ENCODE measurements around the gene ELK3.

The ELK3 gene

DNA sequence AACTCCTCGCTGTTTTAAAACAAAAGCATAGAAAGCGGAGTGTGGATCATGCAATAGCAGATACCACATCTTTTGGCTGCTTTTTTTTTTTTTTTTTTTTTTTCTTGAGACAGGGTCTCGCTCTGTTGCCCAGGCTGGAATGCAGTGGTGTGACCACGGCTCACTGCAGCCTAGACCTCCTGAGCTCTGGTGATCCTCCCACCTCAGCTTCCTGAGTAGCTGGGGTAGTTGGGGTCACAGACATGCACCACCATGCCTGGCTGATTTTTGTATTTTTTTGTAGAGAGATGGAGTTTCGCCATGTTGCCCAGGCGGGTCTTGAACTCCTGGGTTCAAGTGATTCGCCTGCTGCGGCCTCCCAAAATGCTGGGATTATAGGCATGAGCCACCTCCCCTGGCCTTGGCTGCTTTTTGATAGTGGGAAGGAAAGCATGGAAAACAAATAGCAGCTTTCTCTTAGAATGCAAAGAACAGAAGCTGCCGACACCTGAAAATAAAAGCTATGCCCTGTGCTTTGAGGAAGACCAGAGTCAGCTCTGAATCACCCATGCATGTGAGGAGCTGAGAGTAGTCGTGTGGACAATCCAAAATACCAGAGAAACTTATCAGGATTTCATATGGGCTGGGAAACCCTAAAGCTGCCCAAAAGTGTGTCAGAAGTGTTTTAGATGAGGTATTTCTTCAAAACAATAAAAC lies 3.6 kb upstream of the ELK3 start:
- Histone ChIP-seq H3K36me3 (ENCODE audit: insufficient read depth, low read length) (peaks cover 3% of the 10 kb centered on the region), H3K9me3 (replicated peaks; ENCODE audit: low read length) (no peaks in the 10 kb centered on the region), H3K9ac (ENCODE audit: low read depth, low read length) (no peak overlapping the region), H3K27me3 (ENCODE audit: control insufficient read depth, insufficient read depth, low read length) (no peaks in the 10 kb centered on the region), H3K4me3 (ENCODE audit: low read length) (no peak overlapping the region), H3K4me1 (ENCODE audit: control insufficient read depth, insufficient read depth, low read length) (no peaks in the 10 kb centered on the region), H3K4me2 (ENCODE audit: low read length) (no peak overlapping the region)

DNA sequence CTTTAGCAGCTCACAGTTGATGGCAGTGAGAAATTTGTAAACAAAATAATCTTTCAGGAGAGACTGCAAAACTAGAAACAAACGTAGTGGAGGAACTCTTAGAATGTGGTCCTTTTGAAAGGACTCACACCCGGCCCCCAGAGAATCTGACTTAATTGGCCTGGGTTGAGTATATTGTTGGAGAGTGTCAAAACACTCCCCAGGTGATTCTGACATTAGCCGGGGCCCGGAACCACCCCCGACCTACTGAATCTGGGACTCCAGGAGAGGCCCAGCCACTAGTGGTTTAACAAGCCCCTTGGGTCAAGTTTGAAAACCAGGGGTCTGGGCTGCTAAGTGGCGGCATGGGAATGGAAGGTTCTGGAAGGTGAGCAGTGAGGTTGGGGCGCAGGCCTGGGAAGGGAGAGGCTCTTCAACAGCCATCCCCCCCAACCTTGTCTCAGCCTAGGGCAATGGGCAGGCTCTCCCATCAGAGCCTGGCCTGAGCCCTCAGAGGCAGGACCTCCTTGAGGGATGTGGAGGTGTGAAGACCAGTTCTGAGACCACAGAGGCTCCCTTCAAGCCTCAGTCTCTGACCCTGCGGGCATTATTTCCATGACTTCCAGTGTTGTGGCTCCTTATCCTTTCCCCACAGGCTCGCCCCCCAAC lies 1.1 kb upstream of the ELK3 start:
- Histone ChIP-seq H3K4me1 (ENCODE audit: control insufficient read depth, insufficient read depth, low read length) (peaks cover 9% of the 10 kb centered on the region), H3K9ac (ENCODE audit: low read depth, low read length) (no peak overlapping the region), H3K9me3 (replicated peaks; ENCODE audit: low read length) (no peaks in the 10 kb centered on the region), H3K4me2 (ENCODE audit: low read length) (peak overlapping the region; percentile 90), H3K36me3 (ENCODE audit: insufficient read depth, low read length) (peaks cover 3% of the 10 kb centered on the region), H3K4me3 (ENCODE audit: low read length) (no peak overlapping the region), H3K27me3 (ENCODE audit: control insufficient read depth, insufficient read depth, low read length) (no peaks in the 10 kb centered on the region)

DNA sequence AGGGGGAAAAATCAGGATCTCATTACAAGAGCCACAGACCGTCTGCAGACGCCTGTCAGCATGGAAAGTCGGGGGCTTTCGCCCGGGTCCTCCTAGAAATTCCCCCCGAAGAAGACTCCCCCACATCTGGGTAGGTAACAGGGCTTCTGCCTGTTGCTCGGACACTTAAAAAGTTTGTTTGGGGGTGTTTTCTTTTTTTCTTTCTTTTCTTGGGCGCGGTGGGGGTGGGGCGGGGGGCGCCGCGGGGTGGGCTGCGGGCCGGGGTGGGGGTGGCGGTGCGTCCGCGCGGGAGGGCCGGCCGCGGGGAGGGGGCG lies 358 bp downstream of the ELK3 start:
- H3K9me3 ChIP-seq (replicated peaks; ENCODE audit: low read length), result no peaks in the 10 kb centered on the region
- no peaks in the 10 kb centered on the region for H3K27me3 ChIP-seq (ENCODE audit: control insufficient read depth, insufficient read depth, low read length)
- H3K4me2 ChIP-seq (ENCODE audit: low read length), result peak overlapping the region; percentile 71
- H3K36me3 ChIP-seq (ENCODE audit: insufficient read depth, low read length), result peaks cover 6% of the 10 kb centered on the region
- peaks cover 21% of the 10 kb centered on the region for H3K4me1 ChIP-seq (ENCODE audit: control insufficient read depth, insufficient read depth, low read length)
- H3K9ac ChIP-seq (ENCODE audit: low read depth, low read length), result peak overlapping the region; percentile 99
- peak overlapping the region; percentile 97 for H3K4me3 ChIP-seq (ENCODE audit: low read length)

DNA sequence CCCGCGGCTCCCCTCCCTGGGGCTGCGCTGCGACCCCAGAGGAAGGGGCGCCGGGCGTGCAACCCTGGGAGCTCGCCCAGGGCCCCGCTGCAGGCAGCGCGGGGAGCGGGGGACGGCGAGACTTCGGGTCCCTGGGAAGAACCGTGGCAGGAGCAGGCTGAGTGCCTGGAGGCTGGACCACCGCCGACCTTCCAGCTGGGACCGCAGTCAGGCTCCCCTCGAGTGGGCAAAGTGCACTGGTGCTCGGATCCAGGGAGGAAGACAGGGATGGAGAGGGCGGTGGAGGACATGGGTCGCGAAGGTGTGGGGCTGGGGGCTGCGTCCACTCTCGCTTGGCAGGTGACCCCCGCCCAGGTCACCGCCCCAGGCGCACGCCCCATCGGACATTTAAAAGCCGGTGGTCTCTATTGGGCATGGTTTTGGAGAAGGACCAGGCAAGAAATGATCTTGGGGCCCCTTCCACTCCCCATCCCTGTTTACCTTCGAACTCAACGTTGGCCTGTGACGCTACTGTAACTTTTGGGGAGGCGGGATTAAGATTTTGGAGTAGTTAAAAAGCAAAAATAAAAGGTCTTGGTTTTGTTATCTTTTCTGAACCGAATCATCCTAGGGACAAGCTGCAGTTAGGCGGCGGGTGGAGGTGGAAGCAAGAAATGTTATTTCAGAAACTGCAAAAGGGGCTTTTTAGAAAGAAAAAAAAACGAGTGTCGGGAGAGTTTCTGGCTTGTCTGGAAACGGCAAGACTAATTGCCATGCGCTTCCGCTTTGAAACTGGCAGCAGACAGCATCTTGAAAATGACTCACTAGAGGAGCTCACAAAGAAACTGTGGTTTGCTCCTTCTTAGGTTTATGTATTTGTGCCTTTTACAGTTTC lies 1.0 kb downstream of the ELK3 start:
- Histone ChIP-seq H3K9ac (ENCODE audit: low read depth, low read length) (peak overlapping the region; percentile 99), H3K4me3 (ENCODE audit: low read length) (peak overlapping the region; percentile 97), H3K9me3 (replicated peaks; ENCODE audit: low read length) (no peaks in the 10 kb centered on the region), H3K27me3 (ENCODE audit: control insufficient read depth, insufficient read depth, low read length) (no peaks in the 10 kb centered on the region), H3K36me3 (ENCODE audit: insufficient read depth, low read length) (peaks cover 6% of the 10 kb centered on the region), H3K4me2 (ENCODE audit: low read length) (peak overlapping the region; percentile 88), H3K4me1 (ENCODE audit: control insufficient read depth, insufficient read depth, low read length) (peaks cover 28% of the 10 kb centered on the region)

DNA sequence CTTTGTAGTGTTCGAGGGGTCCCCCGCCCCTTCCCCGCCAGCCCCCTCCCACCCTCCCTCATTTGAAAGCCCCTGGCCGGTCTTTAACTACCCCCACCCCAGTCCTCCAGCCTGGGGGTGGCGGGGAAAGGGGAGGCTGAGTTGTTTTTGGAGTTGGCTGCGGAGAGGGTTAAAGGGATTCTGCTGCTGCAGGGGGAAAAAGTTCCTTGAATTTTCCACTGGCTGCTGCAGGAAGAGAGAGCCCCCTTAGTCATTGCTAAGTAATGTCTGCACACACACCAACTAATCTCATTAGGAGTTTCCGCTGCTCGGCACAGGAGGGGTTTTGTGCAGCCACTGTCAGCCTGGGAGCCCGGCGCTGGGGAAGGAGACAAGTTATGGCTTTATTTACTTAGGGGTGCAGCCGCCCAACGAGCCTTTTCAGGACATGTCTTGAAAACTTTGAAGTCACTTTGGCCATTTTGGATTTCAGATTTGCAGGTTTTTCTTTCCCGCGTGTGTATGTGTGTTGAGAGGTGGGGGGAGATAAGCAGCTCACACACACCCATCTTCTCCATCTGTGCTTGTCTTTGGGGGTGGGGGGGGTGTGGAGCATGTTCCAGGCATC lies 1.8 kb downstream of the ELK3 start:
- H3K9me3 ChIP-seq (replicated peaks; ENCODE audit: low read length), result no peaks in the 10 kb centered on the region
- H3K4me1 ChIP-seq (ENCODE audit: control insufficient read depth, insufficient read depth, low read length), result peaks cover 35% of the 10 kb centered on the region
- peak overlapping the region; percentile 99 for H3K9ac ChIP-seq (ENCODE audit: low read depth, low read length)
- H3K36me3 ChIP-seq (ENCODE audit: insufficient read depth, low read length), result peaks cover 6% of the 10 kb centered on the region
- peak overlapping the region; percentile 97 for H3K4me3 ChIP-seq (ENCODE audit: low read length)
- H3K27me3 ChIP-seq (ENCODE audit: control insufficient read depth, insufficient read depth, low read length), result no peaks in the 10 kb centered on the region
- peak overlapping the region; percentile 87 for H3K4me2 ChIP-seq (ENCODE audit: low read length)

DNA sequence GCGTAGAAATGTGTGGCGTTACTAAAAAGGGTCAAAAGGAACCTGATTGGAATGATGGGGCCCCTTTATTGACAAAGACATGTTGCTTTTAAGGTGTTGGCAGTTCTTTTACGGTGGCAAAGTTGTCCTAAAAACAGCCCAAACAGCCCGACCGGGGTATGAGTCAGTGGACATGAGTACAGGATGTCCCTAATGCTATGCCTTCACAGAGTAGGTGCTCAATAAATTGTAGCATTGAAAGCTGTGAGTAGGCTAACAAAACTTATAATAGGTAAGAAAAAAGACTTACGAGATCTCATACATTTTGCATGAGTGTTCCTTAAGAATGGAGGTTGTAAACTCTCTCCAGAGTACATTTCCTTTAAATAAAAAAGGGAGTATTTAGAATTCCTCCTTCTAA lies 2.6 kb downstream of the ELK3 start:
- Histone ChIP-seq H3K9me3 (replicated peaks; ENCODE audit: low read length) (no peaks in the 10 kb centered on the region), H3K27me3 (ENCODE audit: control insufficient read depth, insufficient read depth, low read length) (no peaks in the 10 kb centered on the region), H3K4me1 (ENCODE audit: control insufficient read depth, insufficient read depth, low read length) (peaks cover 43% of the 10 kb centered on the region), H3K9ac (ENCODE audit: low read depth, low read length) (peak overlapping the region; percentile 99), H3K4me2 (ENCODE audit: low read length) (peak overlapping the region; percentile 87), H3K36me3 (ENCODE audit: insufficient read depth, low read length) (peaks cover 8% of the 10 kb centered on the region), H3K4me3 (ENCODE audit: low read length) (peak overlapping the region; percentile 97)

DNA sequence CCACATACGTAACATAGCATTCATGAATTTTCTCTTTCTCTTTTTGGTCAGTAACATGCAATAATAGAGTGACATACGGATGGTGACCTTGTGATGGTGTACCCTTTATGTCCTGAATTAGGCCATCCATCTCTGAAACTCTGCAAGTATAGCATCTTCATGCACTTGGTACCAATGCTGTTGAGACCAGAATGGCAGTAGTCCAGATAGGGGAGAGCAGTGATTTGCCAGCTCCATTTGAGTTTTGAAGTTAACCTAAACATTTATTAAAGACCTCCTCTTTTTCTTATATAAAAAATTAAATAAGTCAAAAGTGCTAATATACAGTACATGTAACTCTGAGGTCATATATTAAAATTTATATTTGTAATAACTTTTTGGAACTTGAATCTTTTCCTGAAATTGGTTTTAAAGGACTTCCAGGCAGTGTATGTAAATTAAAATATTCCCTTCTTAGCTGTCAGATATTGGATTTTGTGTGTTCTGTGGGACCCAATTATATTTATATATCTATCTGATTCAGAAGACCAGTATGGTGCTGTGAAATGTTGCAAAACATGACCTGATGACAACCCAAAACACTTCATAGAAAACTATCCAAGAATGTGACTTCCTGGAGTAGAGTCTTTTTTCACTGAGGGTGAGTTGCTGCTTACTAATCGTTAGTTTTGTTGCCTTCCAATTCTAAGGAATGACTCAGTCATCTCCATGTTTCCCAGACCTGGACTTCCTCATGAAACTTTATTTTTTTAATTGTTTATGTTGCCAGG lies 3.5 kb downstream of the ELK3 start:
- Histone ChIP-seq H3K4me1 (ENCODE audit: control insufficient read depth, insufficient read depth, low read length) (peaks cover 44% of the 10 kb centered on the region), H3K27me3 (ENCODE audit: control insufficient read depth, insufficient read depth, low read length) (no peaks in the 10 kb centered on the region), H3K4me2 (ENCODE audit: low read length) (peak overlapping the region; percentile 87), H3K4me3 (ENCODE audit: low read length) (peak overlapping the region; percentile 97), H3K9ac (ENCODE audit: low read depth, low read length) (peak overlapping the region; percentile 99), H3K36me3 (ENCODE audit: insufficient read depth, low read length) (peaks cover 14% of the 10 kb centered on the region), H3K9me3 (replicated peaks; ENCODE audit: low read length) (no peaks in the 10 kb centered on the region)

DNA sequence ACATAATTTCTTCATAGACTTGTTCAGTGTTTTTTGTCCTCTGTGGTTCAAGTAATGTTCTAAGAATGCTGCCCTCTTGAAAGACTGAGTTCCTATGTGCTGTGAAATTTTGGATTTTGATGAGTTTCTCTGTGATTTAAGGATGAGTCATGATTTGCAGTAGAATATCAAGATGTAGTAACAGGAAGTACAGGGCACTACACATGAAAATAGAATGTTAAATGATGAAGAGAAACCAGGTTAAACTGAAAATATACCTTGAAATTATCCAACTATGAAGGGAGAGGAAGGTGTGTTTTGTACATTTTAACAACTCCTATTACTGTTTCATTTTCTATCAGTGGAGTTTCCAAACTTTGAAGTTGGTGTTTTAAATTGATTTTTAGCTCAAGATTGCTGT lies 4.8 kb downstream of the ELK3 start:
- Histone ChIP-seq H3K9me3 (replicated peaks; ENCODE audit: low read length) (no peaks in the 10 kb centered on the region), H3K4me3 (ENCODE audit: low read length) (peak overlapping the region; percentile 47), H3K36me3 (ENCODE audit: insufficient read depth, low read length) (peaks cover 25% of the 10 kb centered on the region), H3K4me1 (ENCODE audit: control insufficient read depth, insufficient read depth, low read length) (peaks cover 44% of the 10 kb centered on the region), H3K27me3 (ENCODE audit: control insufficient read depth, insufficient read depth, low read length) (no peaks in the 10 kb centered on the region), H3K9ac (ENCODE audit: low read depth, low read length) (peak overlapping the region; percentile 87), H3K4me2 (ENCODE audit: low read length) (peak overlapping the region; percentile 81)

DNA sequence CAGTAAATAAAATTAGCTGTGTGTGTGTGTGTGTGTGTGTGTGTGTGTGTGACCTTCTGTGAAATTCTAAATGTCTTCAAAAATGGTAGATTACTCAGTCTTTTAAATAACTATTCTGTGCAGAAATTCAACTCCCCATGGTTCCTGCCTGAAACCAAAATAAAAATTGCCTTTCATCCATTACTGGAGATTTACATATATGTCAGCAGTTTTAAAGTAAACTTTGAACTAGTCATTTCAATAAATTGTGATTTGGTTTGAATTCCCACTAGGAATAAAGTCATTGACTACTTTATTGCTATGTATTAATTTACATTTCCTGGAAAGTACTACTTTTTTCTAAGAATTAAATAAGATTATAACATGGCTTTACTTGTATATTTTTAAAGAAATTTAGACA lies 5.3 kb downstream of the ELK3 start:
- H3K9ac ChIP-seq (ENCODE audit: low read depth, low read length), result peak overlapping the region; percentile 87
- no peaks in the 10 kb centered on the region for H3K27me3 ChIP-seq (ENCODE audit: control insufficient read depth, insufficient read depth, low read length)
- H3K36me3 ChIP-seq (ENCODE audit: insufficient read depth, low read length), result peaks cover 29% of the 10 kb centered on the region
- no peaks in the 10 kb centered on the region for H3K9me3 ChIP-seq (replicated peaks; ENCODE audit: low read length)
- peak overlapping the region; percentile 47 for H3K4me3 ChIP-seq (ENCODE audit: low read length)
- peaks cover 44% of the 10 kb centered on the region for H3K4me1 ChIP-seq (ENCODE audit: control insufficient read depth, insufficient read depth, low read length)
- peak overlapping the region; percentile 73 for H3K4me2 ChIP-seq (ENCODE audit: low read length)

DNA sequence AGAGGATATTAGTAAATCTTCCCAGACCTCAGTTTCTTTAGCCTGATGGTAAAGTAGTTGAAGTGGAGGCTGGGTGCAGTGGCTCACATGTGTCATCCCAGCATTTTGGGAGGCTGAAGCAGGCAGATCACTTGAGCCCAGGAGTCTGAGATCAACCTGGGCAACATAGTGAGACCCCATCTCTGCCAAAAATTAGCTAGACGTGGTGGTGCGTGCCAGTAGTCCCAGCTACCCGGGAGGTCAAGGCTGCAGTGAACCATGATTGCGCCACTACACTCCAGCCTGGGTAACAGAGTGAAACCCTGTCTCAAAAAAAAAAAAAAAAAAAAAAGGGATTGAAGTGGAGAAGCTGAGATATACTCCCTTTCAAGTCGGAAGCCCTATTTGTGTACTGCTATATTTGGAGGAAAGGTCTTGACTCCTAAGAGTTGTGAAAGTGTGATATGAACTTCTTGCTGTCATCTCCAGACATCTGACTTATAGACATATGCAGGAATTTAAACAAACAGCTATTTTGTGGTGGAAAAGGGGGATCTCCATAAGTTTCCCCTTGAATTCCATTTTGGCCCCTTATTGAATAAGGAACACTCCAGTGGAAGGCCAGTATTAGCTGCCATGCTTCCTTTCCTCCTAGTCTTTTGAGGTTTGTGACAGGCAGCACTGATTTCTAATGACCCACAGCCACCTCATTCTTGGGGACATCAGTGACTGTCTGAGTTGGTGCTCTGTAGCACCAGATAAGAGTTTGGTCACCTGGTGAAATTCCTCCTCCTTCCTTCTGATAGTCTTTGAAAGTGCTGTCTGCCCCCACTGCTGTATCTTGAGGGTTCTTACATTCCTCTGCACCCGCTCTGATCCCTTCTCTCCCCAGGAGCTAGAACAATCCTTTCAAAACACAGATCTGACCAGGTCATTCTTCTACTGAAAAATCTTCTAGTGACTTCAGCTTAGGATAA lies 7.4 kb downstream of the ELK3 start:
- H3K4me3 ChIP-seq (ENCODE audit: low read length), result no peak overlapping the region
- H3K27me3 ChIP-seq (ENCODE audit: control insufficient read depth, insufficient read depth, low read length), result no peaks in the 10 kb centered on the region
- H3K36me3 ChIP-seq (ENCODE audit: insufficient read depth, low read length), result peaks cover 37% of the 10 kb centered on the region
- no peaks in the 10 kb centered on the region for H3K9me3 ChIP-seq (replicated peaks; ENCODE audit: low read length)
- H3K4me1 ChIP-seq (ENCODE audit: control insufficient read depth, insufficient read depth, low read length), result peaks cover 45% of the 10 kb centered on the region
- H3K4me2 ChIP-seq (ENCODE audit: low read length), result no peak overlapping the region
- no peak overlapping the region for H3K9ac ChIP-seq (ENCODE audit: low read depth, low read length)
